ENCODE results near the gene AOC3. TPM values are rescaled to one million over a fixed set of nuclear protein-coding genes. Genes with fewer than 3 reads are reported as not detected.
A peak's percentile ranks its signal among the peaks of the same experiment; 100 is the strongest.
"Not testable (repeated sequence)": the region's sequence is repeated elsewhere in the genome, so short reads cannot be mapped to it uniquely, and the experiment has no call there.

Gene AOC3
- total RNA-seq, 1 donor from 2014 or later, result 15.1 TPM

- intact Hi-C loops (cut with DNase I), result loop anchor here (2.0 to 5.0 kb wide), 2 partner anchors 87 to 155 kb away; partner anchors contain the start of gene RPL27
- DNase-seq (ENCODE audit: missing footprints), result no peak
- ATAC-seq, result no peak
Measured at GRCh38 chr17:42841975-42842685, 8.9 kb upstream of the AOC3 start.

- intact Hi-C loops (cut with DNase I), result loop anchor here (1.0 to 5.0 kb wide), 3 partner anchors 85 to 154 kb away; partner anchors contain the start of gene RPL27
- peak; percentile 65 for ATAC-seq
Measured at GRCh38 chr17:42843358-42843934, 7.6 kb upstream of the AOC3 start.

GRCh38 chr17:42844271-42844670 lies 6.7 kb upstream of the AOC3 start, which contains the start of gene AOC2:
AOC2 (plus strand) TSS chr17:42844580; CDS start chr17:42844627, 47 bp downstream.
- DNase-seq (ENCODE audit: missing footprints) (no peak), ATAC-seq (no peak)
- intact Hi-C loops (cut with DNase I), result loop anchor here (5.0 kb wide), 1 partner anchor 153 kb away; the partner anchor contains the start of gene RPL27

More at GRCh38 chr17:42843358-42843934, 7.6 kb upstream of the AOC3 start:
- DNase-seq (ENCODE audit: missing footprints), result no peak

GRCh38 chr17:42844761-42845555 lies 6.0 kb upstream of the AOC3 start:
- ATAC-seq, result no peak
- DNase-seq (ENCODE audit: missing footprints), result no peak
- intact Hi-C loops (cut with DNase I), result loop anchor here (5.0 kb wide), 1 partner anchor 152 kb away; the partner anchor contains the start of gene RPL27

- no peak for DNase-seq (ENCODE audit: missing footprints)
- ATAC-seq, result no peak
- intact Hi-C loops (cut with DNase I), result no loop called here
Measured at GRCh38 chr17:42845556-42845917, 5.5 kb upstream of the AOC3 start.

GRCh38 chr17:42845918-42846593 lies 4.9 kb upstream of the AOC3 start:
- intact Hi-C loops (cut with DNase I), result no loop called here
- ATAC-seq (no peak), DNase-seq (ENCODE audit: missing footprints) (no peak)

- DNase-seq (ENCODE audit: missing footprints) (no peak), ATAC-seq (no peak)
- intact Hi-C loops (cut with DNase I), result no loop called here
Measured at GRCh38 chr17:42846594-42847280, 4.3 kb upstream of the AOC3 start.

GRCh38 chr17:42848093-42848492 lies 2.9 kb upstream of the AOC3 start:
- no peak for ATAC-seq
- intact Hi-C loops (cut with DNase I), result no loop called here
- DNase-seq (ENCODE audit: missing footprints), result no peak

- ATAC-seq, result no peak
- intact Hi-C loops (cut with DNase I), result no loop called here
- no peak for DNase-seq (ENCODE audit: missing footprints)
Measured at GRCh38 chr17:42849031-42849430, 2.0 kb upstream of the AOC3 start.

GRCh38 chr17:42849451-42850181 lies 1.4 kb upstream of the AOC3 start:
- intact Hi-C loops (cut with DNase I), result no loop called here
- ATAC-seq (no peak), DNase-seq (ENCODE audit: missing footprints) (no peak)

- intact Hi-C loops (cut with DNase I); DNase-seq (ENCODE audit: missing footprints): not testable (repeated sequence)
- ATAC-seq, result peak; percentile 19
Measured at GRCh38 chr17:42851371-42852240, 607 bp downstream of the AOC3 start.

GRCh38 chr17:42852351-42852750 lies 1.4 kb downstream of the AOC3 start:
- ATAC-seq, result no peak
- no peak for DNase-seq (ENCODE audit: missing footprints)
- intact Hi-C loops (cut with DNase I), result no loop called here

GRCh38 chr17:42853004-42853403 lies 2.0 kb downstream of the AOC3 start:
- ATAC-seq, result peak; percentile 32
- intact Hi-C loops (cut with DNase I), result no loop called here
- no peak for DNase-seq (ENCODE audit: missing footprints)

- intact Hi-C loops (cut with DNase I), result no loop called here
- no peak for ATAC-seq
- no peak for DNase-seq (ENCODE audit: missing footprints)
Measured at GRCh38 chr17:42853597-42853967, 2.6 kb downstream of the AOC3 start.

- ATAC-seq, result no peak
- intact Hi-C loops (cut with DNase I), result no loop called here
- no peak for DNase-seq (ENCODE audit: missing footprints)
Measured at GRCh38 chr17:42853968-42854790, 3.2 kb downstream of the AOC3 start.

GRCh38 chr17:42855048-42855596 lies 4.1 kb downstream of the AOC3 start:
- DNase-seq (ENCODE audit: missing footprints) (no peak), ATAC-seq (no peak)
- intact Hi-C loops (cut with DNase I), result no loop called here

Data from Right ventricle myocardium inferior (tissue), 1 donor.